NCI-H1930 (cell line): Measurements from ENCODE around the gene DNPEP.

Experiments
- DNase-seq, 2 experiments: peaks; one replicate each; lab custom pipeline; 2025; lab: John Stamatoyannopoulos, UW

DNPEP gene

DNA sequence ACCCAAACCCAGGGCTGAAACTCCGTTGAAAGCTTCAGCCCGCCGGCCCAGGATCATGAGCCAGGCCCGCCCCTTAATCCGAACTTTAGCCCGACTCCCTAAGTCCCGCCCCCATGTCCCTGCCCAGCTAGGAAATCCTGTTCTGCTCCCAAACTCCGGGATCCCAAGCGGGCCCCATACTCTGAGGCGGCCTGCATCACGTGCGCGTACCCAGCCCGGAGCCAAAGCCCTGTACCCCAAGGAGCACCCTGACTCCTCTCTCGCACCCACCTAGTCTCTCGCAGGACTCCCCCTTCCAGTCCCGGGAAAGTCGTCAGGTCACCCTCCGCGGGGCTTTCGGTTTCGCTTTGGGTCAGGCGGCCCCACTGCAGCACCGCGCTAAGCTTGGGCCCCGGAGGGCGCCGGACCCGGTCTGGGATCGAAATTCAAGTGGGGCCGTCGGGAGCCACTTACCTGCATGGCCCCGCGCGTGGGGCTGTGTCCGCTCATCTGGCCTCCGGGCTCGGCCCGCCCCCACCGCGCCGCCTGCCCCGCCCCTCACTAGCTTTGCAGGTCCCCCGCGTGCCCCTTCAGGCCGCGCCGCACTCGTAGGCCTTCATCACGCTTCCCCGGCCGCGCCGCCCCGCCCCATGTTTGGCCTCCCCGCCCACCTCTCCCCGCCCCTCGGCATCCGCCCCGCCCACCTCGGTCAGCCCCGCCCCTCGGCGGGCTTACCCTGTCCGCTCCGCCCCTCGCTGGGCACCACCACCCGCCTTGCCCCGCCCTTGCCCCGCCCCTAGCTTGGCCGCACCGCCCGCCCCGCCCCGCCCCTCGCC is at the start of gene DNPEP:
DNPEP (minus strand) TSS at position 607 of the 815 bp plus-strand sequence; CDS start at position 489, 118 bp downstream.
- DNase-seq = peak; percentile 85 to 87

DNA sequence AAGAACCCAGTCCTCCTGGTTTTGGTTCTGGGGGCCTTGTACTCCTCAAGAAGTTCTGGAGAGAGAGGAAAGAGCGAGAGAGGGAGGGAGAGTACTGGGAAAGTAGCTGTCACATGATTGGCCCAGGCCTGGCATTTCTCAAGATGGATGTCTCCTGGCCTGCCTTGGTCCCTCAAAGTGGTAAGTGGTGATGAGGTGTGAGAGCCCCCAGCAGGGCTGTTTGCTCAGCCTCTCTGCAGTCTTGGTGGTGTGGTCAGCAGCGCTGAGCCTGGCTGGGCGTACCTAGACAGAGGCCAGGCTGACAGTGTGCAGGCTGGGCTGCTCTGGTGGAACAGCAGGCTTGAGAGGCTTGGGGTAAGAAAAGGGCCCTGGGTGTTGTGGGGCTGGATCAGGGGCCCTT is 49.4 kb upstream of the DNPEP start:
- no peak for DNase-seq

DNA sequence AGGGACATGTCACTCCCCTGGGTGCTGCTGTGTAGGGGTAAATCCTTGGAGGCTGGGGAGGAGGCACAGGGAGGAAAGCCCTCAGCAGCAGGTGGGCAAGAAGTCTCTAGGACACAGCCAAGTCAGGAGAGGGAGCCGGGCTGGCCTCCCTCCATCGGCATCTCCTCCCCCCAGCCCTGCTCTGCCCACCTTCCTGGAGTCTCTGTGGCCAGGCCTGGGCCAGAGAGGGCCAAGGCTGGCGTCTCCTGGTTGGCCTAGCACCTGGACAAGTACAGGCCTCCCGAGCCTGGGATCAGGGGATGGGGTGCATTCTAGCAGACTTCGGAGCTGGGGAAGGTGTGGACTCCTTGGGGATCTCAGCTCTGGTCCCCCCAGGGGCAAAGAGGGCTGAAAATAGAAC is 48.8 kb upstream of the DNPEP start:
- DNase-seq = no peak

DNA sequence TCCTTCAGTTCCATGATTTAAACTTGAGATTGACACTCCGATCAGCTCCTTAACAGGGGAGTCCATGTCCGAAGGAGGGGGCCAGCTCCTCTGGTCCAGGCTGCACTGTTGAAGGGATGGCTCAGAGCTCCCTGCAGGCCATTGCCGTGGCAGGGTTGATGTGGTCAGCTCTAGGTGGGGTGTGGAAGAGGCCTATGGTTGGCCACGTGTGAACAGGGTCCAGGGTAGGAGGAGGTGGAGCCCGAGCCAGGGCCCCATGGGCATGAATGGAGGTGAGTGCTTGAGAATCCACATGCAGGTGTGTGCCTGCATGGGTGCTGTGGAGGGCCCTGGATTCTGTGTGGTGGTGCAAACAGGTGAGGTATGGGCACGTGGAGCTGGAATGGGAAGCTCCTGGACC is 48.0 kb upstream of the DNPEP start:
- no peak for DNase-seq

DNA sequence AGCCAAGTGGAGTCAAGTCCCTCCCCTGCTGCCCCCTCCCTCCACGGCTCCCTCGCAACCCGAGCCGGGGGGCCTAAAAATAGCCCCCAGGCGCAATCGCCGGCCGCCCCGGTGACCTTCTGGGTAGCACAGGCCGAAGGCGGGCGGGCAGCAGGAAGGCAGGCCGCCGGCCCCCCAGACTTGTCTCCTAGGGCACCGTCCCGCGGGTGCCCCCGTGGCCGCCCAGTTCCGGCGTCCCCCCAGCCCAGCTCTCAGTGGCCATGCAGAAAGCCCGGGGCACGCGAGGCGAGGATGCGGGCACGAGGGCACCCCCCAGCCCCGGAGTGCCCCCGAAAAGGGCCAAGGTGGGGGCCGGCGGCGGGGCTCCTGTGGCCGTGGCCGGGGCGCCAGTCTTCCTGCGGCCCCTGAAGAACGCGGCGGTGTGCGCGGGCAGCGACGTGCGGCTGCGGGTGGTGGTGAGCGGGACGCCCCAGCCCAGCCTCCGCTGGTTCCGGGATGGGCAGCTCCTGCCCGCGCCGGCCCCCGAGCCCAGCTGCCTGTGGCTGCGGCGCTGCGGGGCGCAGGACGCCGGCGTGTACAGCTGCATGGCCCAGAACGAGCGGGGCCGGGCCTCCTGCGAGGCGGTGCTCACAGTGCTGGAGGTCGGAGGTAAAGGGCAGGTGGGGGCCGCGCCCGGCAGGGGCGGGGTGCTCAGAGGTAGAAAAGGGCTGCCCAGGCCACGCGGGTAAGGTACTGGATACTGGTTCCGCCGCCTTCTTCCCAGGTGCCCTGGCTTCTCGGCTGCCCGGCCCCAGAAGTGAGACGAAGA is 47.2 kb upstream of the DNPEP start, which contains the start of gene SPEG:
SPEG (plus strand) TSS at position 126 of the 808 bp plus-strand sequence; CDS start at position 261, 135 bp downstream.
- no peak for DNase-seq

DNA sequence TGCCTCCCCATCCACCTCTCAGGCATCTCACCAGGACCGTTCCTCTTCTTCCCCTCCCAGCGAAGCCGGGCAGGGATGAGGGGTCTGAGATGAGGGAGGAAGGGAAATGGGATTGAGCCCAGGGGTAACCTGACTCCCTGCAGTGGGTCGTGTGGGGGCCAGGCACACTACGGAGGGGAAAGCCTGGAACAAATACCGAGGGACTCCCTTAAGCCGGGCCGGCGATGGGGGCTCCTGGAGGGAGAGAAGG is 46.7 kb upstream of the DNPEP start:
- no peak for DNase-seq

DNA sequence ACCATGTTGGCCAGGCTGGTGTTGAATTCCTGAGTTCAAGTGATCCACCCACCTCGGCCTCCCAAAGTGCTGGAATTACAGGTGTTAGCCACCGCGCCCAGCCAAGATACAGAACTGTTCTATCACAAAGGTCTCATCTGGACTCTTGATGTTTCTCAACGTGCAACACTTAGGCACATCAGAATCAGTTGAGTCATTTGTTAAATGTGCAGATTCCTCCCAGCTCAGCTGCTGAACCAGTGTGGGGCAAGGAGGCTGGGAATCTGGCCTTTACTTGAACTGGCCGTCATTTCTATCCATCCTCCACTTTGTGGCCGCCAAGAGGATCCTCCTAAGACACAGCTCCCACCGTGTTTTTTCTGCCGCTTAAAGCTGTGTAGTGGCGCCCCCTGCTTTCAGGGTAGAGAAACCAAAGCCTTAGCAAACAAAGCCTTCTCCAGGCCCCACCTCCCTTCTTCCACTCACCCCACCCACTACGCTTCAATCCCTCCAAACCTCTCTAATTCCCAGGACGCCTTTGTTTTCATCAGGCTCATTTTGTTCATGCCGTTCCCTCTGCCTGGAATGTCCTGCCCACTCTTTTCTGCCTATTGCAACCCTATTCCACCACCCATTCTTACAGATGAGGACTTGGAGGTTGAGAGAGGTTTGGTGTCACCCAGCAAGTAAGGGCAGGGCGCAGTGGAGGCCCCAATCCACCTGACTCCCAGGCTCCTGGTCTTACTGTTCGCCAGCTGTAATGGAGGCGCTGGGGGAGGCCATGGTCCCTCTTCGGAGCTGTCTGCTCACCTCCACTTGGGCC is 46.2 kb upstream of the DNPEP start:
- DNase-seq = peak in 1 of 2 experiments; percentile 13

DNA sequence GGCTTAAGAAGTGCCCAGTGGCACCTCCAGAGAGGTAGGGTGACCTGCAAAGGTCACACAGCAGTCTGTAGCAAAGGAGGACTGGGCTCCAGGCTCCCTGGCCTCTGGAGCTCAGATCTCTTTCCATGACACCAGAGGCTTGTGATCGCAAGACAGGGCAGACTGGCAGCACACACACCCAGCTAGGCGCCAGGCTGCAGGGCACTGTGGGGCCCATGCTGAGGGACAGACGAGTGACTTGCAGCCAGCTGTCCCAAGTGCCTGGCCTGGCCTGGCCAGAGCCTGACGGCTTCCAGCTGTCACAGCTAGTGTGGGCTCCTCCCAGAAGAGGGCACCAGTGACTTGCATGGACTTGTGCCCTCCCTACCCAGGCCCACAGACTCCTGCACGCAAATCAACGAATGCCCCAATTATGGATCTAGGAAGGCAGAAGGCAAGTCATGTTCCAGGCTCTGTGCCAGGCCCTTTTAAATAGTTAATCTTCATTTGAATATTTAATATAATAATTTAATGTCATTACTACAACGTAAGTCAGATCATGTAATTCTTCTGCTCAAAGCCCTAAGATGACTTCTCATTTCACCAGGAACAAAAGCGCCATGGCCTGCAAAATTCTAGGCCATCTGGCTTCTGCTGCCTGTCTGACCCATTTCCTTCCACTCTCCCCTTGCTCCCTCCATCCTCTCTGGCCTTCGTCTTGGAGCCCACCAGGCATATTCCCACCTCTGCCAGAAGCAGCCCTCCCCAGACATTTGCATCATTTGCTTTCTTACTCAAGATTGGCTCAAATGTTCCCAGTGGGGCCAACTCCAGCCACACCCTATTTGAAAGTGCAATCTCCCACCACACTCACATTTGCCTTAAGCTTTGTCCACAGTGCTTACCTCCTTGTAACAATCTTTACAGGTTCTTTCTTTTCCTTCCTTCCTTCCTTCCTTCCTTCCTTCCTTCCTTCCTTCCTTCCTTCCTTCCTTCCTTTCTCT is 43.2 kb upstream of the DNPEP start:
- DNase-seq = peak in 1 of 2 experiments; percentile 4

DNA sequence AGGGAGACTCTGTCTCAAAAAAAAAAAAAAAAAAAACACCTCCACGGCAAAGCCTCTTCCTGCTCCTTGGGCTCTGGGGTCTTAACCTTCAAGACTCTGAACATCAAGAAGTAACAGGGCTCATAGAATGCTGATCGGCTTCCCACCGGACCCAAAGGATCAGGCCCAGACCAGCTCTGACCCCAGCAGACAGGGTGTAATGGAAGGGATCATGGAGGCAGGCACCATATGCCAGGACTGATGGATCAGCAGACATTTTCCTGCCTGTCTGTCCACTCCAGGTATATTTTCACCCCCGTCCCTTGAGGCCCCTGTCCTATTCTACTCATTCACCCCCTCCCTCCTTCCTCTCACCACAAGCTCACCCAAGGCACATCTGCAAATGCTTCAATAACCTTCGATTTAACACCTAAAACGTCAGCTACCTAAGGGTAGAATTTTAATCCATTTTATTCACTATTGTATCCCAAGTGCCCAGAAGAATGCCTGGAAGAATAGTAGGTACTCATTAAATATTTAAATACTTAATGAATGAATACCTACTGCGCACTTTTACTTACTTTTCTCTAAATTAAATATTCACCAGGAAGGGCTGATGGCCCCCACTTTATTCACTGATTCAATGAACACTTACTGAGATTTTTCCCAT is 42.4 kb upstream of the DNPEP start:
- no peak for DNase-seq

DNA sequence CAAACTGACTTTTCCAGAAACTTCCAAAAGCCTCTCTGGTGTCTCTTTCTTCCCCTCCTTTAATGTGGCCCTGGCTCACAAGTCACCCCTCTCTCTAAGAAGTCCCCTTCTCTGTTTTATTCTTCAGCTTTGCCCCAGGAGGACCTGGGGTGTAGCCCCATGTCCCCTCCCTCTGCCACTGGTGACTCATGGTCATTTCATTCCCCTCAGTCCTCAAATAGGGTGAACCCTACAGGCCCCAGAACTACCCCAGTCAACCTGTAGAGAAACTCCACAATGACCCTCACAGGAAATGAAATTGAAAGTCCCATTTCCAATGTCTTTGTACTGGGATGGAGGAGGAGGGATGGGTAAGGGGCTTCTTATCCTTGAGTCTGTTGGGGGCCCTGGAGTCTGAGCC is 40.8 kb upstream of the DNPEP start:
- no peak for DNase-seq

DNA sequence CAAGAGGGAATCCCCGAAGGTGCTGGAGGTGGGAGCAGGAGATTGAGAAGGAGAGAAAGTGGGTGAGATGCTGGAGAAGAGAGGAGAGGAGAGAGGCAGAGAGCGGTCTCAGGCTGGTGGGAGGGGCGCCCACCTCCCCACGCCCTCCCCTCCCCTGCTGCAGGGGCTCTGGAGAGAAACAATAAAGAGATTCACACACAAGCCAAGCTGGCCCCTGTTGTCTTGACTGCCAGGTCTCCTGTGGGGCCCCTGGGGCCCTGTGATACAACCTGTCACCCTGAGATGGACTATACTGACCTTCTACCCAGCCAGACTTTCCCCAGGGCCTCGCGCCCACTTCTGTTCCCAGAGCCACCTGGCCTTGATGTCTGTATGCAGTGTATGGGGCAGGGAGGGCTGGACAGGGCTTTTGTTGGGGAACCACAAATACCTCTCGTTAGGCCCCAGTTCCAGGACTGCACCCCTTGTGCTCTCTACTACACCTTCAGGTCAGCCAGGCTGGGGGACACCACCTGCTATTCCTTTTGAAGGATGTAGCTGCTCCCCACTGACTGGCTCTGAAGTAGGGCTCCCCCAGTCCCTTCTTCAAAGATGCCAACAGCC is 38.9 kb upstream of the DNPEP start:
- no peak for DNase-seq

DNA sequence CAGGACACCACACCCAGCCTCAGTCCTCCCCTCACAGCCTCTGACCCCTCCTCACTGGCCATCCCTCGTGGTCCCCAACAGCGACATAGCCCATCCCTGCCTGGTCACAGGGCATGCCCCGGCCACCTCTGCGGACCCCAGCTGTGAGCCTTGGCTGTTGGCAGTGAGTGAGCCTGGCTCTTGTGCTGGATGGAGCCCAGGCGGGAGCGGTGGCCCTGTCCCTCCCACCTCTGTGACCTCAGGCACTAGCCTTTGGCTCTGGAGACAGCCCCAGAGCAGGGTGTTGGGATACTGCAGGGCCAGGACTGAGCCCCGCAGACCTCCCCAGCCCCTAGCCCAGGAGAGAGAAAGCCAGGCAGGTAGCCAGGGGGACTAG is 38.3 kb upstream of the DNPEP start:
- DNase-seq = no peak

DNA sequence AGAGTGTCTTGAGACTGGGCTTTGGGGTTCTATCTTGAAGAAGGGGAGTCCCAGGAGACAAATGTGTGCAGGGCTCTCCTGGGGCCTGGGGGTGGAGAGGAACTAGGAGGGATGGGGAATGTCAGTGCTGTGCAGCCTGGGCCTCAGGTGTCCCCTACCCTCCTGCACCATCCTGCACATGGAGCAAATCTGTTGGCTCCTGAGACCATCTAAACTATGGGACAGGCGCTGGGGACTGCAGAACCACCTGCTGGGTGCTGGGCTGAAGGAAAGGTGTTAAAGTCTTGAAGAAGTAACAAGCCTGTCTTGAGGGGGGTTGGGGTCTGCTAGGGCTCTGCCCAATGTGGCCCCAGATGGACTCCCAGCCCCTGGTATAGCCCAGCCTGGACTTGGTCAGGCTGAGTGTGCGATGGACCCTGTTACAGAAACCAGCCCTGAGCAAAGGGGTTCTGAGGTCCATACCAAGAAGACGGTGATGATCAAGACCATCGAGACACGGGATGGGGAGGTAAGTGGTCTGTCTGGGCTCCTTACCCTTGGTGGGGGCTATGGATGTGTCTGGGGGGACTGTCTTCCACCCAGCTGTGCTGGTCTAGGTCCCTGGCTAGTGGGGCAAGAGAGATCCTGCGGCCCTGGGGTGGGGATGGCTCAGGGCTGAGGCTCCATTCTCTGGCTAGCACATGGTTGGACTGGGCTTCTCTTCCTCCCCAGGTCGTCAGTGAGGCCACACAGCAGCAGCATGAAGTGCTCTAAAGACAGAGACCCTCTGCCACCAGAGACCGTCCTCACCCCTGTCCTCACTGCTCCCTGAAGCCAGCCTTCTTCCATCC is 37.7 kb upstream of the DNPEP start:
- no peak for DNase-seq

DNA sequence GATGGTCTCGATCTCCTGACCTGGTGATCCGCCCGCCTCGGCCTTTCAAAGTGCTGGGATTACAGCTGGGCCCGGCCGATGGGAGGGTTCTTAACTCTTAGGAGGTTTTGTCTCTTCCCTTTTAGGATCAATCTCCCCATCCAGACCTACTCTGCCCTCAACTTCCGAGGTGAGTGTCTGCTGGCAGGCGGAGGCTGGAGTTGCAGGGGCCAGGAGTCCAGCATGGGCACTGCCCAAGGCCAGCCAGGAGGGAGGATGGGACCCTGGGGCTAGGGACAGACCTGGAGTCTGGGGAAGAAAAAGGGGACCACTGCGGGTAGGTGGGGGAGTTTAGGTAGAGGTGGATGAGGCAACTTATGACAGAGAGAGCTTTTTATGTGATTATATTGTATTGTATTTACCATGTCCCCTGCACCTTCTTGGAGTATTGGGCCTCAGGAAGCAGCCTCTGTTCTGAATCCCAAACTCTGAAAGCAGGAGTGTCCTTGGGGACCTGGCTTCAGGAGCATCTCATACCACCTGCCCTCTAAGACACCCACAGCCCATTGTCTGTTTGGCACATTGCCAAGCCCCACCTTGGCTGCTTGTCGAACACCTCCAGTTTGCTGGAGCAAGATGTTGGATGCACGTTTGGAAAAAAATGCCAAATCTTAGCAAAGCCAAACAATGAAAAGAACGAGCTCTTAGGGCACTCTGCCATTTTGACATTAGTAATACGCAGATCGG is 36.1 kb upstream of the DNPEP start:
- DNase-seq = no peak

DNA sequence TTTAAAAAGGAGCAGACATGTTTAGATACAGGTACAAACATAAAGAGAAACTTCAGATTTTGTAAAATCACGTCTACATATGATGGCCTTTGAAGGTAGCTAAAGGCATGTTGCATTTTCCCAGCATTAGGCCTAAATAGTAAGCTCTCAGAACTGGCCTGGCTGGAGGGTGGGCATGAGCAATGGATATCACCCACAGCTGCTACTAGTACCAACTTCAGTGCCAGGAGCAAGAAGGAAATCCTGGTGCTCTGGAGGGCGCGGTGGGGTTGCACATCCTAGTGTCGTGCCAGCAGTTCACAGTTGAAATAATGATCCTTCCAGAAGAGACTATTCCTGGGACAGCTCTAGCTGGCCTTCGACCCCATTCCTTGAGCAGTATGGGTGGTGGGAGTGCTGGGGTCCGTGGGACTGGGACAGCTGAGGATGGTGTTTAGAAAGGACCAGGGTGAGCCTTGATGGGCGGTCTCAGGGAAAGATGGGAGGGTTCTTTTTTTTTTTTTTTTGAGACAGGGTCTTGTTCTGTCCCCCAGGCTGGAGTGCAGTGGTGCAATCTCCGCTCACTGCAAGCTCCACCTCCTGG is 35.3 kb upstream of the DNPEP start:
- DNase-seq = no peak

DNA sequence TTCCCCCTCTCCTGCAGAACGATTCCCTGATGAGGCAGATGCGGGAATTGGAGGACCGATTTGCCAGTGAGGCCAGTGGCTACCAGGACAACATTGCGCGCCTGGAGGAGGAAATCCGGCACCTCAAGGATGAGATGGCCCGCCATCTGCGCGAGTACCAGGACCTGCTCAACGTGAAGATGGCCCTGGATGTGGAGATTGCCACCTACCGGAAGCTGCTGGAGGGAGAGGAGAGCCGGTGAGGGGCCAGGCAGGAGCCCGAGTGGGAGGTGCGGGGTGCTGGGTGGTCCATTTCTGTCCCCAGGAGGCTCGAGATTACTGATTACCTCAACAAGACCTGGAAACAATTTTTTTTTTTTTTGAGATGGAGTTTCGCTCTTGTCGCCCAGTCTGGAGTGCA is 33.6 kb upstream of the DNPEP start:
- no peak for DNase-seq

DNA sequence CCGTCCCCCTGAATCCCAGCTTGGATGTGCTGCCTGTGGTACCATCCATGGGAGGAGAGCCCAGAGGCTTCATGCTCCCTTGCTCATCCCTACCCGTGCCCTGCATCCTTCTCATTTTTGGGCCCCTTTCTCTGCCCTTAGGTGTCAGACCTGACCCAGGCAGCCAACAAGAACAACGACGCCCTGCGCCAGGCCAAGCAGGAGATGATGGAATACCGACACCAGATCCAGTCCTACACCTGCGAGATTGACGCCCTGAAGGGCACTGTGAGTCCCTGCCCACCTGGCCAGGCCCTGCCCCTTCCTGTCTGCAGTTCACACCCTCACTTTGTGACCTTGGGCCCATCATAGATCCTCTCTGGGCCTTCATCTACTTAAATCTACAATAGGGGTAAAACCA is 33.0 kb upstream of the DNPEP start:
- no peak for DNase-seq
